Measurements from ENCODE around the gene NECAB2. TPM values are rescaled to one million over a fixed set of nuclear protein-coding genes. Genes with fewer than 3 reads are reported as not detected.

The NECAB2 gene
- polyA plus RNA-seq, 1 donor = 0.66 TPM

DNA sequence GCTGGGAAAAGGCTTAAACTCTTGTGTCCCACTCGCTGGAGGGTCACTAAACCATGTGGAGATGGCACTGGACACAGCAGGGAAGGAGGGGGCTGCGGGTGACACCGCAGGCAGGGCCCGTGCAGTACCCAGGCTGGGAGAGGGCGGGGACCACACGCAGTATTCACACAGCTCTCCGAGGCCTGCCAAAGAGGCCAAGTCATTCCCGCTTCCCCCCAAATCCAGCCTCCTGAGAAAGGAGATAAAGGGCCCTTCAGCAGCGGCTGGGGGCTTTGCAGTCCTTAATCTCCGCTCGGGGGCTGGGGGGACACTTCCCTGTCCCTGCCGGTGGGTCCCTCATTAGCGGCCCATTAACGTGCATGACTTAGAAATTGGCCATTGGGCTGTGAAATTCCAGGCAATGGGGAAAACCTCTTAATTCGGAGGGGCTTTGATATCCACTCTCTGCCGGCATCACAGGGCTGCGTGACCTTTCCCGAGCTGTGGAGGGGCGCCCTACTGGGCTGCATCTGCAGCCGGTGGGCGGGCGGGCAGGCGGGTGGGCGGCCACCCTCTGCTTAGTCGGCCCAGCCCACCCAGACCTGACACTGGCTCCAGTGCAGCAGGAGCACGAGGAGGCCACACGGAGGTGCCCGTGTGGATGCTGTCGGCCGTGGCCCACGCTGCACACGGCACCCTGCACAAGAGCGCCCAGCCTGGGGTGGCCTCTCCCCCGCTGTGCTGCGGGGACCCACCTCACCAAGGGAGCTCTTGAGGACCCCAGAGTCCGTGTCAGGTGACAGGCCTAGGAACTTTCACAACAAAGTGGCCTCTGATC lies 77.2 kb downstream of the NECAB2 start:
- DNase-seq (ENCODE audit: low read depth) = no peak

DNA sequence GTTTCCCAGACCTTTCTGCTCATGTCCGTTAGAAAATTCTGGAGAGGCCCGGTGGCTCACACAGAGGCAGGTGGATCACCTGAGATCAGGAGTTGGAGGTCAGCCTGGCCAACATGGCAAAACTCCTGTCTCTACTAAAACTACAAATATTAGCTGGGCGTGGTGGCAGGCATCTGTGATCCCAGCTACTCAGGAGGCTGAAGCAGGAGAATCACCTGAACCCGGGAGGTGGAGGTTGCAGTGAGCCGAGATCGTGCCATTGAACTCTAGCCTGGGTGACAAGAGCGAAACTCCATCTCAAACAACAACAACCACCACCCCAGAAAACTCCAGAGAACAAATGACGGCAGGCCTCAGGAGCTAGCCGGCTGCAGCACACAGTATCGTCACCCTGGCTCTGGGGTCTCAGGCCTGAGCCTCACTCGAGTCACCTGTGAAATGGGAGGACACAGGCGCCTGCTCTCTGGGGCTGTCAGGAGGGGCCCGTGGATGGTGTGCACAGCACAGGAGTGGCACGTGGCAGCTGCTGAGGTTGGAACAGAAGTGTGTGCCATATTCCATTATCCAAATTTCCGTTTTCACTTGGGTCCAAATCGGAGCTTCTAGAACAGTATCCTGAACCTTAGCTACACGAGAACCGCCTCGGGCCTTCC lies 77.9 kb downstream of the NECAB2 start:
- DNase-seq (ENCODE audit: low read depth) = no peak

DNA sequence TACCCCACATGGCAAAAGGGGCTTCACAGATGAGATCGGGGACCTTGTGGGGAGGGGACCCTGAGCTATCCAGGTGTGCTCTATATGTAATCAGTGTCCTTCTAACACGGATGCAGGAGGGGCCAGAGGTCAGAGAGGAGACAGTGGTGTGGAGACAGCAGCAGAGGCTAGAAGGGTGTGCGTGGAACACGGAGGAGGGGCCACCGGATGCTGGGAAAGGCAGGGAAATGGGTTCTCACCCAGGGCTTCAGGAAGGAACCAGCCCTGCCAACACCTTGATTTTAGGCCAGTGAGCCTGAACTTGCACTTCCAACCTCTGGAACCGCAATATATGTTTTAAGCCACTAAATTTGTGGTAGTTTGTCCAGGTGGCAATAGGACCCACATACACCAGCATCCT lies 79.2 kb downstream of the NECAB2 start:
- no peak for DNase-seq (ENCODE audit: low read depth)

DNA sequence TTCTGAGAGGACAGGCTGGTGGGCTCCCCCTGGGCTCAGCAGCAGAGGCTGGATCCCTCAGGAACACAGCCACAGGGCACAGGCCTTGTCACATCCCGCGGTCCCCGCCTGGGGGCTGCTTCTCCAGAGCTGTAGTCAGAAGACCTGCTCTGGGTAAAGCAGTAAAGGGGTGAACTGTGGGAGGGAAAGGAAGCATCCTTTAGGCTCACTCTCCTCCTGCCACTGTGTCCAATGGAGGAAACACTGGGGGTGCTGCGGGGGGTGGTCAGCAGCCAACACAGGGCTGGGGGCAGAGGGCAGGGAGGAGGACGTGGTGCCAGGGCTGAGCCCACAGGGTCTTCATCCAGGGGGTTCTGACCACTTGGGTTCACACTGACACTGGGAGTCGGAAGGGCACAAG lies 79.6 kb downstream of the NECAB2 start:
- no peak for DNase-seq (ENCODE audit: low read depth)

DNA sequence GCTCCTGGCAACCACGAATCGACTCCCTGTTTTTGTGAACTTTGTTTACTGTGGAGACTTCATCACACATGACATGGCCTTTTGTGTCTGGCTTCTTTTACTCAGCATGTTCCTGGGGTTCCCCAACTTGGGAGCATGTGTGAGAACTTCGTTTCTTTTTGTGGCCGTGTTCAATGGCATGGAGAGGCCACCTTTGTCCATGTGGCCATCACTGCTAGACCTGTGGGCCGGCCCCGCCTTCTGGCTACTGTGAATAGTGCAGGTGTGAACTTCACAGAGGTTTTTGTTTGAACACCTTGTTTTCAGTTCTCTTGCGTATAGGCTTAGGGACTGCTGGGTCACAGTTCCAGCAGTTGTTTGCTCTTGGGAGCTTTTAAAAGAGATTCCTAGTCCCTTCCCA lies 80.2 kb downstream of the NECAB2 start:
- no peak for DNase-seq (ENCODE audit: low read depth)

DNA sequence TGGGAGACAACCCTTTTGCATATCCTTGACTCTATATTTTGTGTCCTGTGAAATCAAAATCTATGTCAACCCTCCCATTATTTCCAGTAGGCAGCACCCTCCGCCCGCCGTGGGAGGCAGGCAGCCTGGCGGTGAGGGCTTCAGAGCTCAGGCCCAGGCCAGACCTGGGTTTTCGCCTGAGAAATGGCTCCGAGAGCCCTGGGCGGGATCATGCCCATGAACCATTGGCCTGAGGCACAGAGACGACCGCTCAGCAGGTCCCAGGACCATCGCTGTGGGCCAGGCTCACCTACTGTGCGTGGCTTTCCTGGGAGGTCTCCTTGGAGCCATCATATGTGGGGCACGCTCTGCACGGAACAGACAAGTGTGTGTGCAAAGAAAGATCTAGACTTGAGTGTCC lies 80.8 kb downstream of the NECAB2 start:
- no peak for DNase-seq (ENCODE audit: low read depth)

DNA sequence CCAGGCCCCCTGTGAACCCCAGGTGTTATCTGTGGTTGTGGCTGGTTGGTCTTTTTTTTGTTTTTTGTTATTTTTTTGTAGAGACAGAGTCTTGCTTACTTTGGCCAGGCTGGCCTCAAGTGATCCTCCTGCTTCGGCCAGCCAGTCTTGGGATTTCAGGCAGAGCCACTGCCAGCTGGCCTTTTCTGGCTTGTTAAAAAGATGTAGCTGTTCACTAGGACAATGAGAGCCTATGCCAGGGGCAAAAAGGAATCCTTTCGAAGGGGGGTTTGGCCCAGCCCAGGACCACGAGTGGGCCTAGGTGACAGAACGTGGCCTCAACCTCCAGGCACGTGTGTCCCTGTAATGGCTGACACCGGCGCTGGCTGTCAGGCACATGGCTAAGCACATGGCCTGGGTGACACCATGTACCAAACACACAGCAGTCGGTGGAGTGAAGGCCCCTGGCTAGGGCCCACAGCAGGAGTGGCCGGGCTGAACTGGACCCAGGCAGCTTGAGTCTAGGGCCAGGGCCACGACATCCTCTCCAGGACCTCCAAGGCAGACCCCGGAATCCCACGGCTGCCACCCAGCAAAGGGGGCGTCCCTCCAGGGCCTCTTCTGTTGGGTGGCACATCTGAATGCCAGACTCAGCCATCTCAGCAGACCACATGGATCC lies 81.5 kb downstream of the NECAB2 start:
- no peak for DNase-seq (ENCODE audit: low read depth)

DNA sequence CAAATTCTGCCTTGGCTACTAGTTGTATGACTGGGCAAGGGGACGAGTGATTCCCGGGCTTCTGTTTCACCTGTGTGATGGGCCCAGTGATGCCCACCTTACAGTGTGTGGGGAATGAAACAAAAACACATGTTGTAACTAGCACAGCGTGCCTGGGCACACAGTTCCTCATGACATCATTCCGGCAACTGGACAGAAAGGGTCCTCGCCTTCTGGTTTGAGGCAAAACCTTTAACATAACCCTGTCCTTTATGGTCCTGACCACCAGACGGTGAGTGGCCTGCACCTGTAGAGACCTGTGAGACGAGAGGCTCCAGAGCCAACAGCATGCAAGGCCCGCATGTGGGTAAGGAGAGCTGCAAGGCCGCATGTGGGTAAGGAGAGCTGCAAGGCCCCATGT lies 82.3 kb downstream of the NECAB2 start:
- DNase-seq (ENCODE audit: low read depth) = no peak

DNA sequence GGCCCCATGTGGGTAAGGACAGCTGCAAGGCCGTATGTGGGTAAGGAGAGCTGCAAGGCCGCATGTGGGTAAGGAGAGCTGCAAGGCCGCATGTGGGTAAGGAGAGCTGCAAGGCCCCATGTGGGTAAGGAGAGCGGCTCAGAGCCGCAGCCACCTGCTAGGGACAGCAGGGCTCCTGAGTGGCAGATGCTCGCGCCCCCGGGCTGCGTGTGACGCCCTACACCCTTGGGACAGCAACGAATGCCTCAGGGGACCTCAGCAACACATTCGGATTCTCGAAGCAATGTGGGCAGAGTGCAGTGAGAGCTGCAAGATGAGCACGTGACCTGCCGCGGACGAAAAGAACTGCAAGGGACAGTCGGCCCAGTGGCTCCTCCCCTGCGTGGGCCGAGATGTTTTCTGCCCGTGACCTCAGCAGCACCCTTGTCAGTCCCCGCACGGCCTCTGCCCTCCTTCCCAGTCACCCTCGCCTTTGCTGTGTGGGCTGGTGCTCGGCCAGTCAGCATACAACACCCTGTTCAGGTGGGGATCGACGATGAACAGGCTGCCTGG lies 84.1 kb downstream of the NECAB2 start:
- DNase-seq (ENCODE audit: low read depth) = no peak

Other genes starting within 250 kb of the NECAB2 start
- gene HSBP1, start 160.3 kb upstream of the NECAB2 start, polyA plus RNA-seq (ENCODE audit: insufficient read length) = 98.9 TPM
- 3.9 TPM for gene MLYCD, start 69.1 kb upstream of the NECAB2 start, polyA plus RNA-seq (ENCODE audit: insufficient read length)
- 0.59 TPM for gene OSGIN1, start 15.0 kb upstream of the NECAB2 start, polyA plus RNA-seq (ENCODE audit: insufficient read length)
- gene SLC38A8, start 74.6 kb downstream of the NECAB2 start, polyA plus RNA-seq (ENCODE audit: insufficient read length) = not detected
- gene MBTPS1, start 148.7 kb downstream of the NECAB2 start, polyA plus RNA-seq (ENCODE audit: insufficient read length) = 61.1 TPM
- gene HSDL1, start 176.9 kb downstream of the NECAB2 start, polyA plus RNA-seq (ENCODE audit: insufficient read length) = 17.3 TPM
- gene DNAAF1, start 177.1 kb downstream of the NECAB2 start, polyA plus RNA-seq (ENCODE audit: insufficient read length) = 0.33 TPM
- 26.1 TPM for gene TAF1C, start 218.8 kb downstream of the NECAB2 start, polyA plus RNA-seq (ENCODE audit: insufficient read length)
- gene ADAD2, start 222.9 kb downstream of the NECAB2 start, polyA plus RNA-seq (ENCODE audit: insufficient read length) = 0.94 TPM